Kidney epithelial cell (primary cell): Measurements from ENCODE around the gene SYTL3. TPM values are rescaled to one million over a fixed set of nuclear protein-coding genes. Genes with fewer than 3 reads are reported as not detected.
"Not testable (repeated sequence)": the region's sequence is repeated elsewhere in the genome, so short reads cannot be mapped to it uniquely, and the experiment has no call there.

Experiments
- DNase-seq: peaks from one replicate; pipeline ENCODE4 v3.0.0-alpha.2; 2010; ENCODE audit warnings: low read depth
- H3K27me3 ChIP-seq: 2 replicates; pipeline ENCODE4 v1.6.0; 2011; ENCODE audit warnings: low read length; ENCODE audit not compliant: control insufficient read depth, insufficient read depth
- H3K36me3 ChIP-seq: 2 replicates; pipeline ENCODE4 v1.5.1; 2011; ENCODE audit warnings: low read length; ENCODE audit not compliant: control insufficient read depth, insufficient read depth
- H3K4me3 ChIP-seq: 2 replicates; pipeline ENCODE4 v1.5.1; 2011; ENCODE audit warnings: low read depth, mild to moderate bottlenecking, control low read depth, low read length
- CTCF ChIP-seq: IDR thresholded peaks from 2 replicates; pipeline ENCODE4 v1.5.1; 2011; ENCODE audit warnings: mild to moderate bottlenecking, moderate library complexity, low read length, control low read depth, inconsistent platforms; ENCODE audit not compliant: insufficient read depth, poor library complexity, severe bottlenecking
- total RNA-seq: library from RNA; depleted of rRNA; stranded (reverse); fragments of >200 nt; gene quantifications from 2 replicates; pipeline ENCODE4 v1.2.3, GENCODE V29; 2015

SYTL3 gene
- total RNA-seq, 1 donor from 2014 or later: 3.6 TPM

GRCh38 chr6:158668707-158669103 is 18.9 kb downstream of the SYTL3 start:
- H3K36me3 ChIP-seq: no peaks in the 10 kb centered on the region
- DNase-seq: no peak
- no peak for TF ChIP-seq CTCF
- no peaks in the 10 kb centered on the region for H3K27me3 ChIP-seq
- H3K4me3 ChIP-seq: no peak overlapping the region

GRCh38 chr6:158669145-158670035 is 19.5 kb downstream of the SYTL3 start:
- no peak for TF ChIP-seq CTCF

DNA sequence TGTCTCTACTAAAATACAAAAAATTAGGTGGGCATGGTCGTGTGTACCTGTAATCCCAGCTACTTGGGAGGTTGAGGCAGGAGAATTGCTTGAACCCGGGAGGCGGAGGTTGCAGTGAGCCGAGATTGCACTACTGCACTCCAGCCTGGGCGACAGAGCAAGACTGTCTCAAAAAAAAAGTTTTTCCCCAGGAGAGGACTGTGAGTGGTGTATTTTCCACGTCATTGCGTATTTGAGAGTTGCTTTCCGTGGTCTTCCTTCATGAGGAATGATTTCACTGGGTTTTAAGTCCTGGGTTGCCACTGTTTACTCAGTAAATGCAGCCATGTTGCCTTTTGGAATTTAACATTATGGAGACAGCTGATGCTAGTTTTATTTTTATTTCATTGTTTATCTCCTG is 22.3 kb downstream of the SYTL3 start:
- not testable (repeated sequence) for H3K27me3 ChIP-seq, H3K36me3 ChIP-seq

More at GRCh38 chr6:158669145-158670035, 19.5 kb downstream of the SYTL3 start:
- H3K27me3 ChIP-seq: no peaks in the 10 kb centered on the region
- DNase-seq: no peak
- no peak overlapping the region for H3K4me3 ChIP-seq
- no peaks in the 10 kb centered on the region for H3K36me3 ChIP-seq

GRCh38 chr6:158672726-158673125 is 22.9 kb downstream of the SYTL3 start:
- Histone ChIP-seq H3K36me3 (no peaks in the 10 kb centered on the region), H3K4me3 (no peak overlapping the region), H3K27me3 (no peaks in the 10 kb centered on the region)
- DNase-seq: no peak
- no peak for TF ChIP-seq CTCF

More for the DNA sequence above, 22.3 kb downstream of the SYTL3 start:
- not testable (repeated sequence) for DNase-seq, H3K4me3 ChIP-seq

GRCh38 chr6:158674342-158675131 is 24.7 kb downstream of the SYTL3 start:
- DNase-seq: no peak
- Histone ChIP-seq H3K36me3 (no peaks in the 10 kb centered on the region), H3K4me3 (no peak overlapping the region), H3K27me3 (no peaks in the 10 kb centered on the region)
- no peak for TF ChIP-seq CTCF

- not testable (repeated sequence) for H3K4me3 ChIP-seq, H3K36me3 ChIP-seq, DNase-seq, H3K27me3 ChIP-seq
These were observed 27.2 kb downstream of the SYTL3 start for GRCh38 chr6:158677094-158677493.
